ENCODE data around the gene CCDC61. TPM values are rescaled to one million over a fixed set of nuclear protein-coding genes. Genes with fewer than 3 reads are reported as not detected.
A peak's percentile ranks its signal among the peaks of the same experiment; 100 is the strongest.

CCDC61 gene
- total RNA-seq, 1 donor, result 3.9 TPM

DNA sequence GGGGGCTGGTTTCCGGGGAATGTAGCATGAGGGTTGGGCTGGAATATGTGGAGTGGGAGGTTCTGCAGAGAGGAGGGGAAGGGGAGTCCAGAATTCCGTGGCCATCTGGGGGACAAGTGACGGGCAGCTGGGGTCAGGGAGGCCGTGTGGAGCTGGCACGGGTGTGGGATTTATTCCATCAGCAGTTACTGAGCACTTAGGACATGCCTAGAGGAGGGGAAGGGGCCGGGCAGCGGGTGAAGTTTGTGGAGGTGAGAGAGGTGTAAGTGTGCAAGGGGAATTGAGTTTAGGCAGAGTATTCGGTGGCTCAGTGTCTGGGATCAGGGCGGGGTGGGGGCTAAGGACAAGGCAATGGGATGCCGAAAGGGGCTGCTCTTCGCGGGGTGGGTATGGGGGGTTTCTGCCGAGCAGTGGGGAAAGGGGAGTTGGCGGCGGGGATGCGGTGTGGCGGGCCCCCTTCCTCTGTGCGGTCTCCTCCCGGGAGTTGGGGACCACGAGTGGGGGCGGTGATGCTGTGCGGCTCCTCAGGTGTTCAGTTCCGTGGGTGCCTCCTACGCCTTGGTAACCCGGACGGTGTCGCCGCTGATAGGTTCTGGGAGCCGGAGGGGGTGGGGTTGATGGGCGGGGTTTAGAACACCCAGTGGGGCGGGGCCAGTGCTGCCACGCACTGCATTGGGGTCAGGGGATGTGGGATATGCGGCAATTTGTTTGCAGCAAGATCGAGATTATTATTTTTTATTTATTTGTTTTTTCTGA is 5.4 kb downstream of the CCDC61 start:
- no peak for DNase-seq (ENCODE audit: low read depth)
- H3K4me3 ChIP-seq (ENCODE audit: low read depth, low read length), result peak overlapping the region; percentile 34

GRCh38 chr19:46002678-46003275 is 7.5 kb downstream of the CCDC61 start:
- TF ChIP-seq, protein P1, sequence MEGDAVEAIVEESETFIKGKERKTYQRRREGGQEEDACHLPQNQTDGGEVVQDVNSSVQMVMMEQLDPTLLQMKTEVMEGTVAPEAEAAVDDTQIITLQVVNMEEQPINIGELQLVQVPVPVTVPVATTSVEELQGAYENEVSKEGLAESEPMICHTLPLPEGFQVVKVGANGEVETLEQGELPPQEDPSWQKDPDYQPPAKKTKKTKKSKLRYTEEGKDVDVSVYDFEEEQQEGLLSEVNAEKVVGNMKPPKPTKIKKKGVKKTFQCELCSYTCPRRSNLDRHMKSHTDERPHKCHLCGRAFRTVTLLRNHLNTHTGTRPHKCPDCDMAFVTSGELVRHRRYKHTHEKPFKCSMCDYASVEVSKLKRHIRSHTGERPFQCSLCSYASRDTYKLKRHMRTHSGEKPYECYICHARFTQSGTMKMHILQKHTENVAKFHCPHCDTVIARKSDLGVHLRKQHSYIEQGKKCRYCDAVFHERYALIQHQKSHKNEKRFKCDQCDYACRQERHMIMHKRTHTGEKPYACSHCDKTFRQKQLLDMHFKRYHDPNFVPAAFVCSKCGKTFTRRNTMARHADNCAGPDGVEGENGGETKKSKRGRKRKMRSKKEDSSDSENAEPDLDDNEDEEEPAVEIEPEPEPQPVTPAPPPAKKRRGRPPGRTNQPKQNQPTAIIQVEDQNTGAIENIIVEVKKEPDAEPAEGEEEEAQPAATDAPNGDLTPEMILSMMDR (IDR thresholded peaks at IDR 0.05; ENCODE audit: insufficient read depth, low read depth, low read length), result no peak
- no peak for DNase-seq (ENCODE audit: low read depth)
- no peak overlapping the region for H3K4me3 ChIP-seq (ENCODE audit: low read depth, low read length)

More for the DNA sequence above, 5.4 kb downstream of the CCDC61 start:
- TF ChIP-seq, protein P1 (IDR thresholded peaks at IDR 0.05; ENCODE audit: insufficient read depth, low read depth, low read length), result no peak

DNA sequence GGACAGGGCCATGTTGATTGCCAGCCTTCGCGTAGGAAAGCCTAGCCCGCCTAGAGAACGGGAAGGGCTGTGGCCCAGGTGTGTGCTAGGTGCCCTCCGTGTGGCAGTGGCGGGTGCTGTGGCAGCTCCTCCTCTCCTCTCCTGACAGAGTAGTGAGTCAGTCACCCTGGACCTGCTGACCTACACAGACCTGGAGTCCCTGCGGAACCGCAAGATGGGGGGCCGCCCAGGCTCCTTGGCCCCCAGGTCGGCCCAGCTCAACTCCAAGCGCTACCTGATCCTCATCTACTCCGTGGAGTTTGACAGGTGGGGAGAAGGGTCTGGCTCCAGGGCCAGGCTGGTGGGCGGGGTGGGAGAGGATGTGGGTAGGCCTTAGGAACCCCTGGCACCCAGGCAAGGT is 11.1 kb downstream of the CCDC61 start:
- DNase-seq (ENCODE audit: low read depth), result no peak
- H3K4me3 ChIP-seq (ENCODE audit: low read depth, low read length), result no peak overlapping the region
- TF ChIP-seq, protein P1 (IDR thresholded peaks at IDR 0.05; ENCODE audit: insufficient read depth, low read depth, low read length), result no peak

- no peak overlapping the region for H3K4me3 ChIP-seq (ENCODE audit: low read depth, low read length)
- TF ChIP-seq, protein P1 (IDR thresholded peaks at IDR 0.05; ENCODE audit: insufficient read depth, low read depth, low read length), result peak; percentile 81
- peak; percentile 61 for DNase-seq (ENCODE audit: low read depth)
Observed at GRCh38 chr19:46009530-46010510, 14.6 kb downstream of the CCDC61 start.

GRCh38 chr19:46014534-46014933 is 19.3 kb downstream of the CCDC61 start:
- DNase-seq (ENCODE audit: low read depth), result no peak
- TF ChIP-seq, protein P1 (IDR thresholded peaks at IDR 0.05; ENCODE audit: insufficient read depth, low read depth, low read length), result no peak
- peak overlapping the region; percentile 18 for H3K4me3 ChIP-seq (ENCODE audit: low read depth, low read length)

DNA sequence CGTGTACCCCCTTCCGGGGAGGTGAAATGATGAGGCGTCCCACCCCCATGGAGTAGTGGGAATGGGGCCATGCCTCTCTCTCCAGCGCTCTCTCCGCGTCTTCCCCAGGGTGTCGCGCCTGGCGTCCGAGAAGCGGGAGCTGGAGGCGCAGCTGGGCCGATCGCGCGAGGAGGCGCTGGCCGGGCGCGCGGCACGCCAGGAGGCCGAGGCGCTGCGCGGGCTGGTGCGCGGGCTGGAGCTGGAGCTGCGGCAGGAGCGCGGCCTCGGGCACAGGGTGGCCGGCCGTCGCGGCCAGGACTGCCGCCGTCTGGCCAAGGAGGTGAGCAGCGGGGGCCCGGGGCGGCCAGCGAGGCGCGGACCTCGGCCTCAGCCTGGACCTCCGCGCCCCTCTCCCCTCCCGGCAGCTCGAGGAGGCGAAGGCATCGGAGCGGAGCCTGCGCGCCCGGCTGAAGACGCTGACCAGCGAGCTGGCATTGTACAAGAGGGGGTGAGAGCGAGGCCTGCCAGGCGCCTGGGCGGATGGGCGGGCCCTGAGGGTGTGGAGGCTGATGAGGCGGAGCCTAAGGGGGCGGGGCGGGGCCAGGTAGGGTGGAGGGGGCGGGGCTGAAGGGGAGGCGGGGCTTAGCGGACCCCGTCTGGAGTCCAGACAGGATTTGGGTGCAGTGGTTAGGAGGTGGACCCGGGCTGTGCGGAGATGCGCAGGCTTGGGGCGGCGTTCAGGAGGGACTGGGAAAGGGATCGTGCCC is 19.8 kb downstream of the CCDC61 start:
- DNase-seq (ENCODE audit: low read depth), result peak; percentile 7
- TF ChIP-seq, protein P1 (IDR thresholded peaks at IDR 0.05; ENCODE audit: insufficient read depth, low read depth, low read length), result no peak
- peak overlapping the region; percentile 18 for H3K4me3 ChIP-seq (ENCODE audit: low read depth, low read length)
